Trophoblast cell (in vitro differentiated cells and primary cell): ENCODE data around the gene SLC16A4.

ENCODE experiments used
- DNase-seq, 2 donors: peaks; one replicate each; pipeline ENCODE4 v3.0.0-alpha.2; 2016
- H2AFZ ChIP-seq: 2 replicates; pipeline ENCODE4 v1.6.1; 2013; ENCODE audit warnings: low read length, moderate library complexity, mild to moderate bottlenecking; ENCODE audit not compliant: insufficient read depth, poor library complexity
- H2AK5ac ChIP-seq: 2 replicates; pipeline ENCODE4 v1.6.1; 2013; ENCODE audit warnings: mild to moderate bottlenecking, low read length
- H2BK120ac ChIP-seq: 2 replicates; pipeline ENCODE4 v1.6.1; 2013; ENCODE audit warnings: low read length, mild to moderate bottlenecking, moderate library complexity; ENCODE audit not compliant: insufficient read depth, poor library complexity
- H2BK12ac ChIP-seq: 2 replicates; pipeline ENCODE4 v1.6.1; 2013; ENCODE audit warnings: mild to moderate bottlenecking, low read length, moderate library complexity
- H2BK5ac ChIP-seq: 2 replicates; pipeline ENCODE4 v1.6.1; 2013; ENCODE audit warnings: low read length, low read depth, moderate library complexity, mild to moderate bottlenecking; ENCODE audit not compliant: poor library complexity
- H3K14ac ChIP-seq: 2 replicates; pipeline ENCODE4 v1.6.1; 2013; ENCODE audit warnings: mild to moderate bottlenecking, low read length
- H3K18ac ChIP-seq: 2 replicates; pipeline ENCODE4 v1.6.1; 2013; ENCODE audit warnings: mild to moderate bottlenecking, low read length
- H3K23ac ChIP-seq: 2 replicates; pipeline ENCODE4 v1.6.1; 2013; ENCODE audit warnings: low read length
- H3K27ac ChIP-seq: 2 replicates; pipeline ENCODE4 v1.5.1; 2013; ENCODE audit warnings: low read depth, mild to moderate bottlenecking, inconsistent platforms, low read length, moderate library complexity
- H3K27me3 ChIP-seq: 2 replicates; pipeline ENCODE4 v1.6.1; 2013; ENCODE audit warnings: inconsistent platforms, mild to moderate bottlenecking, low read length, moderate library complexity; ENCODE audit not compliant: insufficient read depth
- H3K36me3 ChIP-seq, 2 experiments: 1 replicate in 1 of 2; 2 replicates in 1 of 2; pipeline ENCODE4 v1.6.1; 2013; ENCODE audit warnings: low read length in 2 of 2, mild to moderate bottlenecking in 2 of 2, moderate library complexity in 1 of 2; ENCODE audit not compliant: insufficient read depth in 2 of 2, control insufficient read depth in 1 of 2
- H3K4ac ChIP-seq: 2 replicates; pipeline ENCODE4 v1.6.1; 2013; ENCODE audit warnings: low read depth, mild to moderate bottlenecking, low read length, moderate library complexity
- H3K4me1 ChIP-seq, 2 experiments: 1 replicate in 1 of 2; 2 replicates in 1 of 2; pipeline ENCODE4 v1.6.1; 2013; ENCODE audit warnings: low read length in 2 of 2, mild to moderate bottlenecking in 2 of 2, moderate library complexity in 1 of 2; ENCODE audit not compliant: insufficient read depth in 2 of 2, control insufficient read depth in 1 of 2
- H3K4me2 ChIP-seq: 2 replicates; pipeline ENCODE4 v1.6.1; 2013; ENCODE audit warnings: inconsistent platforms, mild to moderate bottlenecking, low read length, moderate library complexity
- H3K4me3 ChIP-seq: 2 replicates; pipeline ENCODE4 v1.5.1; 2013; ENCODE audit warnings: mild to moderate bottlenecking, low read depth, low read length, inconsistent platforms
- H3K79me1 ChIP-seq: one replicate; pipeline ENCODE4 v1.6.1; 2013; ENCODE audit warnings: low read length
- H3K79me2 ChIP-seq: 2 replicates; pipeline ENCODE4 v1.6.1; 2013; ENCODE audit warnings: low read length, mild to moderate bottlenecking; ENCODE audit not compliant: control insufficient read depth, insufficient read depth, poor library complexity
- H3K9ac ChIP-seq: 2 replicates; pipeline ENCODE4 v1.6.1; 2013; ENCODE audit warnings: mild to moderate bottlenecking, low read length
- H3K9me3 ChIP-seq: 2 replicates; pipeline ENCODE4 v1.6.1; 2013; ENCODE audit warnings: low read depth, mild to moderate bottlenecking, control low read depth, inconsistent platforms, low read length; ENCODE audit not compliant: insufficient read depth
- H4K12ac ChIP-seq: 2 replicates; pipeline ENCODE4 v1.6.1; 2013; ENCODE audit warnings: low read depth, mild to moderate bottlenecking, low read length, moderate library complexity
- H4K8ac ChIP-seq: 2 replicates; pipeline ENCODE4 v1.6.1; 2013; ENCODE audit warnings: low read depth, mild to moderate bottlenecking, low read length, moderate library complexity
- H4K91ac ChIP-seq: one replicate; pipeline ENCODE4 v1.6.1; 2013; ENCODE audit warnings: low read depth, mild to moderate bottlenecking, low read length, moderate library complexity
- WGBS: extraction: QIAGEN DNeasy Blood & Tissue Kit; methylation state at CpG from one replicate; pipeline ENCODE4 v1.1.7; 2013; ENCODE audit warnings: missing lambda C conversion rate; ENCODE audit not compliant: insufficient read length, insufficient coverage; ENCODE audit errors: extremely low coverage; 5-methylcytosine and 5-hydroxymethylcytosine counted together

The SLC16A4 gene

DNA sequence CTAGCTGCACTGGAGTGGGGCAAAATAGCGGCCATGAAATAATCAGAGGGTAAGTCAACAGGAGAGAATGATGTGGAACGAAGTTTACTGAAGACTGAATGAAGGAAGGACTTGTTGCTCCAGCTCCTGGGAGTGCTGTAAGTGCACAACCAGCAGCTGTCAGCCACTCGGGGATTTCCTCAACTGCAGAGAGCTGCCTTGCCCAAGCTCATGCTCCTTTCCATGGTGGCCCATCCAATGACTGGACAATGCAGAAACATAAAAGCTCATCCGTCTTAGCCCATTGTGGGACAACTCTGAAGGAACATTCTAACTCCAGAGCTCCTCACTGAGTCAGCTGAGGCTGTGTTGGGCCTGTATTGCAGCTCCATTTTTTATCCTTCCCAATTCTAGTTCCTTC lies 72.8 kb downstream of the SLC16A4 start:
- Histone ChIP-seq H4K91ac (no peak overlapping the region), H2BK5ac (no peak overlapping the region)
- no CpG with 5 or more reads among the region's 4 CpGs for WGBS

DNA sequence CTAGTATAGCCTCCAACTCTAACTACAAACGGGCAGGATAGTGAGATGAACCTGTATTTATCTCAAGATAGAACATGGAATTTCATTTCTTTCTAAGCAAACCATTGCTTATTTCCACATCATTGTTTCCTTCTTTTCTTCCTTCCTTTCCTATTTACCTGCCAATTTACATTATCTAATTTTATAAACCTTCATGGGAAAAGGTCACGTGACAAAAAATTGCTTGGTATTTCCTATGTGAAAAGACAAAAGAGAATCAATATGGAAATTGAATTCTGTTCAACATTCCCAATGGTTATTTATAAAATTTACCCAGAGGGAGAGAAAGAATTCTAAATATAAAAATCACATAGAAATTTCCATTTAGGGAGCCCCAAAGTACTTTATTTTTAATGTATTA lies 74.1 kb downstream of the SLC16A4 start:
- no CpG with 5 or more reads among the region's 2 CpGs for WGBS
- no peaks in the 10 kb centered on the region for H3K4me1 ChIP-seq
- no peak overlapping the region for H2BK12ac ChIP-seq
- H3K36me3 ChIP-seq, result no peaks in the 10 kb centered on the region
- no peaks in the 10 kb centered on the region for H3K27me3 ChIP-seq
- H3K23ac ChIP-seq, result no peak overlapping the region
- no peak overlapping the region for H2BK120ac ChIP-seq
- H3K4me3 ChIP-seq, result no peak overlapping the region
- H3K4me2 ChIP-seq, result no peak overlapping the region
- no peak overlapping the region for H2AK5ac ChIP-seq
- peaks cover 3% of the 10 kb centered on the region for H3K9me3 ChIP-seq
- no peaks in the 10 kb centered on the region for H3K79me1 ChIP-seq
- H4K12ac ChIP-seq, result no peak overlapping the region
- no peak overlapping the region for H2BK5ac ChIP-seq
- H3K27ac ChIP-seq, result no peak overlapping the region
- no peaks in the 10 kb centered on the region for H3K79me2 ChIP-seq
- H4K91ac ChIP-seq, result no peak overlapping the region
- no peak overlapping the region for H3K9ac ChIP-seq
- no peak overlapping the region for H3K14ac ChIP-seq
- H3K18ac ChIP-seq, result no peak overlapping the region
- DNase-seq, result no peak
- H2AFZ ChIP-seq, result no peak overlapping the region
- H4K8ac ChIP-seq, result no peak overlapping the region
- no peak overlapping the region for H3K4ac ChIP-seq

More for the DNA sequence above, 72.8 kb downstream of the SLC16A4 start:
- H4K8ac ChIP-seq, result no peak overlapping the region
- no peak overlapping the region for H3K18ac ChIP-seq
- H3K27me3 ChIP-seq, result no peaks in the 10 kb centered on the region
- H3K4me1 ChIP-seq, result no peaks in the 10 kb centered on the region
- no peak overlapping the region for H3K23ac ChIP-seq
- no peak overlapping the region for H2BK12ac ChIP-seq
- no peak overlapping the region for H2AFZ ChIP-seq
- H3K4me3 ChIP-seq, result no peak overlapping the region
- no peaks in the 10 kb centered on the region for H3K79me1 ChIP-seq
- H3K36me3 ChIP-seq, result no peaks in the 10 kb centered on the region
- no peak for DNase-seq
- H3K79me2 ChIP-seq, result no peaks in the 10 kb centered on the region
- H2AK5ac ChIP-seq, result no peak overlapping the region
- H4K12ac ChIP-seq, result no peak overlapping the region
- no peak overlapping the region for H3K9ac ChIP-seq
- no peak overlapping the region for H3K27ac ChIP-seq
- no peaks in the 10 kb centered on the region for H3K9me3 ChIP-seq
- no peak overlapping the region for H3K4me2 ChIP-seq
- no peak overlapping the region for H2BK120ac ChIP-seq
- H3K4ac ChIP-seq, result no peak overlapping the region
- H3K14ac ChIP-seq, result no peak overlapping the region
